HG03095 (cell line): Measurements from ENCODE around the gene SYNDIG1L.
"Not testable (repeated sequence)": the region's sequence is repeated elsewhere in the genome, so short reads cannot be mapped to it uniquely, and the experiment has no call there.

ENCODE experiments used
- ATAC-seq: cut with Tn5 transposase; IDR thresholded peaks from one replicate; pipeline ENCODE4 v1.9.1; 2021; ENCODE audit warnings: moderate library complexity; ENCODE audit not compliant: unreplicated experiment

The SYNDIG1L gene

GRCh38 chr14:74426202-74426582, at the start of gene SYNDIG1L:
Gene SYNDIG1L, minus strand, starts transcription at chr14:74426210. Its CDS starts 16,466 bp downstream, at chr14:74409744.
- no peak for ATAC-seq

GRCh38 chr14:74475678-74476077, 49.7 kb upstream of the SYNDIG1L start:
- ATAC-seq, result no peak

GRCh38 chr14:74474376-74474775, 48.4 kb upstream of the SYNDIG1L start:
- ATAC-seq, result no peak

- no peak for ATAC-seq
These were observed 46.6 kb upstream of the SYNDIG1L start for GRCh38 chr14:74472601-74473000.

GRCh38 chr14:74469548-74470518, 43.8 kb upstream of the SYNDIG1L start:
- no peak for ATAC-seq

GRCh38 chr14:74468513-74468912, 42.5 kb upstream of the SYNDIG1L start:
- no peak for ATAC-seq

GRCh38 chr14:74465335-74465734, 39.3 kb upstream of the SYNDIG1L start:
- no peak for ATAC-seq

GRCh38 chr14:74464785-74465184, 38.8 kb upstream of the SYNDIG1L start:
- ATAC-seq, result no peak

- no peak for ATAC-seq
These were observed 37.7 kb upstream of the SYNDIG1L start for GRCh38 chr14:74463697-74464096.

- no peak for ATAC-seq
These were observed 37.0 kb upstream of the SYNDIG1L start for GRCh38 chr14:74462993-74463392.

GRCh38 chr14:74459976-74460375, 34.0 kb upstream of the SYNDIG1L start:
- no peak for ATAC-seq

GRCh38 chr14:74459289-74459946, 33.4 kb upstream of the SYNDIG1L start:
- no peak for ATAC-seq

GRCh38 chr14:74457565-74457895, 31.5 kb upstream of the SYNDIG1L start:
- no peak for ATAC-seq

GRCh38 chr14:74456684-74457564, 30.9 kb upstream of the SYNDIG1L start:
- no peak for ATAC-seq

GRCh38 chr14:74454397-74454796, 28.4 kb upstream of the SYNDIG1L start:
- not testable (repeated sequence) for ATAC-seq

- ATAC-seq, result no peak
These were observed 18.9 kb upstream of the SYNDIG1L start for GRCh38 chr14:74444866-74445265.

- ATAC-seq, result no peak
These were observed 16.7 kb upstream of the SYNDIG1L start for GRCh38 chr14:74442757-74443156.

- no peak for ATAC-seq
These were observed 15.1 kb upstream of the SYNDIG1L start for GRCh38 chr14:74441113-74441512.

- ATAC-seq, result no peak
These were observed 12.4 kb upstream of the SYNDIG1L start for GRCh38 chr14:74438351-74438915.

GRCh38 chr14:74437496-74438053, 11.6 kb upstream of the SYNDIG1L start:
- no peak for ATAC-seq

GRCh38 chr14:74434294-74434693, 8.3 kb upstream of the SYNDIG1L start:
- no peak for ATAC-seq
